Measurements from ENCODE around the gene HSD17B3.

GRCh38 chr9:96209407-96210271 lies 92.3 kb downstream of the HSD17B3 start:
- no peak for TF ChIP-seq CTCF (IDR thresholded peaks at IDR 0.05)
- no peak for TF ChIP-seq ZFX (IDR thresholded peaks at IDR 0.05; ENCODE audit: borderline replicate concordance)

Data from 22Rv1 (cell line).